Activated CD8-positive, alpha-beta memory T cell treated with anti-CD3 and anti-CD28 coated beads, Interleukin-2, amount 10 ng/mL, durations not matched to agents 7 days and 5 days (primary cell): ENCODE measurements around the gene APC2. TPM values are rescaled to one million over a fixed set of nuclear protein-coding genes. Genes with fewer than 3 reads are reported as not detected.

Experiments used
- ATAC-seq: fragments of 150-1000 bp; cut with Tn5 transposase; one replicate; pipeline ENCODE4 v1.10.0; 2021; ENCODE audit warnings: moderate library complexity
- CTCF ChIA-PET: fragments of 350-600 bp; sonication (Branson Sonifier 250); formaldehyde crosslinking; loops from one replicate; lab custom pipeline; 2021; ENCODE audit warnings: antibody characterized with exemption; lab: Charles Lee
- DNase-seq: peaks from one replicate; pipeline ENCODE4 v3.0.0-alpha.2; 2020
- H3K27ac Mint-ChIP-seq: one replicate; pipeline ENCODE4 v1.8.0; 2021; ENCODE audit warnings: mild to moderate bottlenecking, mixed read lengths
- H3K27me3 Mint-ChIP-seq: one replicate; pipeline ENCODE4 v1.8.0; 2021; ENCODE audit warnings: mixed read lengths
- H3K36me3 Mint-ChIP-seq: one replicate; pipeline ENCODE4 v1.8.0; 2021; ENCODE audit warnings: mild to moderate bottlenecking, mixed read lengths
- H3K4me1 Mint-ChIP-seq: one replicate; pipeline ENCODE4 v1.8.0; 2021; ENCODE audit warnings: mixed read lengths
- H3K4me3 Mint-ChIP-seq: one replicate; pipeline ENCODE4 v1.8.0; 2021; ENCODE audit warnings: mild to moderate bottlenecking, moderate library complexity, mixed read lengths
- H3K9me3 Mint-ChIP-seq: one replicate; pipeline ENCODE4 v1.8.0; 2022; ENCODE audit warnings: low read depth, mixed read lengths
- total RNA-seq, 2 experiments: library from RNA; stranded (reverse); gene quantifications; one replicate each; pipeline ENCODE4 v1.2.3, GENCODE V29; 2021

The APC2 gene
- total RNA-seq, 2 experiments from 2014 or later, result 0.03 to 0.12 TPM

GRCh38 chr19:1420590-1420989, 29.3 kb upstream of the APC2 start:
- Mint-ChIP-seq H3K36me3 (peaks cover 42% of the 10 kb centered on the region), H3K9me3 (no peaks in the 10 kb centered on the region), H3K4me1 (peaks cover 11% of the 10 kb centered on the region), H3K27ac (no peak overlapping the region), H3K27me3 (no peaks in the 10 kb centered on the region), H3K4me3 (no peak overlapping the region)
- ATAC-seq, result no peak
- CTCF ChIA-PET, result interaction anchor here (1.0 kb wide), 1 partner anchor 9 kb away, joined by 3 read pairs; no protein-coding TSS in a partner anchor
- DNase-seq, result no peak

- Mint-ChIP-seq H3K9me3 (no peaks in the 10 kb centered on the region), H3K36me3 (peaks cover 45% of the 10 kb centered on the region)
- CTCF ChIA-PET, result interaction anchor here (1.0 kb wide), 1 partner anchor 9 kb away, joined by 3 read pairs; no protein-coding TSS in a partner anchor
Measured at GRCh38 chr19:1421218-1421957, 28.5 kb upstream of the APC2 start.

GRCh38 chr19:1421958-1422305, 28.0 kb upstream of the APC2 start:
- DNase-seq (no peak), ATAC-seq (no peak)
- Mint-ChIP-seq H3K4me1 (peaks cover 5% of the 10 kb centered on the region), H3K27me3 (no peaks in the 10 kb centered on the region), H3K27ac (no peak overlapping the region), H3K9me3 (no peaks in the 10 kb centered on the region), H3K4me3 (no peak overlapping the region), H3K36me3 (peaks cover 45% of the 10 kb centered on the region)
- CTCF ChIA-PET, result no interaction called here

More at GRCh38 chr19:1421218-1421957, 28.5 kb upstream of the APC2 start:
- ATAC-seq (no peak), DNase-seq (no peak)
- H3K27ac Mint-ChIP-seq, result no peak overlapping the region
- no peak overlapping the region for H3K4me3 Mint-ChIP-seq
- H3K27me3 Mint-ChIP-seq, result no peaks in the 10 kb centered on the region
- H3K4me1 Mint-ChIP-seq, result peaks cover 5% of the 10 kb centered on the region

- Mint-ChIP-seq H3K4me1 (peaks cover 2% of the 10 kb centered on the region), H3K27ac (no peak overlapping the region), H3K9me3 (no peaks in the 10 kb centered on the region), H3K27me3 (no peaks in the 10 kb centered on the region), H3K4me3 (no peak overlapping the region), H3K36me3 (peaks cover 42% of the 10 kb centered on the region)
- DNase-seq (no peak), ATAC-seq (no peak)
- CTCF ChIA-PET, result no interaction called here
Measured at GRCh38 chr19:1422360-1422759, 27.6 kb upstream of the APC2 start.

DNA sequence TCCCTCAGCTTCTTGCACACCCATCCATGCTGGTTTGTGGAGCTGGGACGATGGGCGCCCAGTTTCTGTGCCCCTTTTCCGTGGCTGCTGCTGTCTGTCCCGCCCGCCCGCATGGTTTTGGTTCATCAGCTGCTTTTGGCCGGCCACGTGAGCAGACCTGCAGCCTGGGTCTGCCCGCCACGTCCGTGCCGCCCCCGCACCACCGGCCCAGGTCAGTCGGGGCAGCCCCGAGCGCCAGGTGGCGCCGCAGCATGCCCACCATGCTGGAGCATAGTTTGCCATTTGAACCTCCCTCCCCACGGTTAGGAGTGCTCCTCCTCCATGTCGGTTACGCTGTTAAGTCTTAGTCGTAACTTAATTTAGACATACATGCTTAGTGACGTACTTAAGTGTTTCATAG, 27.0 kb upstream of the APC2 start:
- peaks cover 39% of the 10 kb centered on the region for H3K36me3 Mint-ChIP-seq
- H3K27me3 Mint-ChIP-seq, result no peaks in the 10 kb centered on the region
- no peak for DNase-seq
- H3K9me3 Mint-ChIP-seq, result no peaks in the 10 kb centered on the region
- H3K4me1 Mint-ChIP-seq, result no peaks in the 10 kb centered on the region
- no peak for ATAC-seq
- CTCF ChIA-PET, result no interaction called here
- H3K27ac Mint-ChIP-seq, result no peak overlapping the region
- no peak overlapping the region for H3K4me3 Mint-ChIP-seq

DNA sequence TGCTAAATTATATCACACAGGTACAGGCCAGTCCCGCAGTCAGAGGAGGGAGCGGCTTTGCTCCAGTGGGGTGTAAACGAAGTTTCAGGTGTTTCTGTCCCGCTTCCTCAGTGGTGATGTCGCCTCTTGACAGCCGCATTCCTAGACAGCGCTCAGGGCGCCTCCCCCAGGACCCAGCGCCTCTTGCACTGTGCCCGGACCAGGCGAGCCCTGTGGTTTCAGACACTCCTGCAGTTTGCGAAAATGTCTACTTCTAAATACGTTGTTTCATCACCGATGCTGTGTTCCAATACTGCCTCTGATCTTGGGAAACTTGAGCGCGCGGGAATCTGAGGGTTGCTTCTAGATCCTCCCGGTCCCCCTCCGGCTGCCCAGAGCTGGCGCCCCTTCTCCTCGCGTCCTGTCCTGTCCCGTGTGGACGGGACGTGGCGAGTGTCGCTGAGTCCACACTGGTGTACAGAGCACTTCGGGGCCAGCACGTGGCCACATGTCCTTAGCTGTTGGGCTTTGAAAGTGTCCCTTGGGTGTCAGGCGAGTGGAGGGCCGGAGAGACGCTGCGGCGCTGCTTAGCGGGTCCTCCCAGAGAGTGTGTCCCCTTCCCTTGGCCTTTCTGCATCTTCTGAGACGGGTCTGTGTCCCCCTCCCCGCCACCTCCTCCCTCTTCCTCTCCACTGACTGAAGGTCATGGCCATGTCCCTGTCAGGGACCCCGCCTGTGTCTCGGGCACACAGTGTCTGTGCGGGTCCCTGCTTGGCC, 26.3 kb upstream of the APC2 start:
- CTCF ChIA-PET, result no interaction called here
- Mint-ChIP-seq H3K4me1 (no peaks in the 10 kb centered on the region), H3K9me3 (no peaks in the 10 kb centered on the region), H3K4me3 (no peak overlapping the region), H3K36me3 (peaks cover 37% of the 10 kb centered on the region), H3K27ac (no peak overlapping the region), H3K27me3 (no peaks in the 10 kb centered on the region)
- DNase-seq (no peak), ATAC-seq (no peak)

- no peaks in the 10 kb centered on the region for H3K4me1 Mint-ChIP-seq
- DNase-seq, result no peak
- peaks cover 33% of the 10 kb centered on the region for H3K36me3 Mint-ChIP-seq
Measured at GRCh38 chr19:1424192-1424955, 25.5 kb upstream of the APC2 start.

DNA sequence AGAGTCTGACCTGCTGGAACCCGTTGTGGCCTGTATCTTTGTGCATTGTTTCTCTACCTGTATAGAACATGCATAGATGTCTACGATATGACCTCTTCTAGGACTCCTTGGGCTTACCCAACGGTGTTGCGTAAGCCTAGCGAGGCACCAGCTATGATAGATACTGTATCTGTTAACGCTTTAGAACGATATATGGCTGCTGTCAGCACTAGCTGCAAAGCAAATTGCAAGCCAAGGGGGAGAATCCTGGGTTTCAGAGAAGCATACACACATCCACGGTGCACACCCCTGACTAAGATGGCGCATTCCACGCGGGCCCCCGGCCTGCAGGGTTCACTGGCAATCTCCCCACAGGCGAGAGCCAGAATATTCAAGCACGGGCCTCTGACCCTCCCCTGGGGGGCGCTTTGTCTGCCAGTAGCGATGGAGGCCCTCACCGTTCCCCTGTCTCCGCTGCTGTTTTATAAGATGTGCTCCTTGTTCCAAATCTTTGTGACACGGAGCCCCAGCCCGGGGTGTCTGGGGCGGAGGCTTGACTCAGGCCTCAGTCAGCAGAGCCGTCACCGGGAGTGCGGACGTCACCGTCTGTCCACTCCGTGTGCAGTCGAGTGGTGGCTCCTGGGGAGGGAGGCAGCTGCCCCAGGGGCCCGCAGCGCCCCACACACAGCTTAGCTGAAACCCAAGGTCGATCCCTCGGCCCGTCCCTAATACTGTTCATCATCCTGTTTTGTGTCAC, 24.7 kb upstream of the APC2 start:
- peaks cover 29% of the 10 kb centered on the region for H3K36me3 Mint-ChIP-seq
- no peaks in the 10 kb centered on the region for H3K9me3 Mint-ChIP-seq
- ATAC-seq, result no peak
- no peak for DNase-seq
- H3K27me3 Mint-ChIP-seq, result no peaks in the 10 kb centered on the region
- H3K27ac Mint-ChIP-seq, result no peak overlapping the region
- no peaks in the 10 kb centered on the region for H3K4me1 Mint-ChIP-seq
- CTCF ChIA-PET, result interaction anchor here (1.2 kb wide), 1 partner anchor 12 kb away, joined by 3 read pairs; no protein-coding TSS in a partner anchor
- no peak overlapping the region for H3K4me3 Mint-ChIP-seq

More at GRCh38 chr19:1424192-1424955, 25.5 kb upstream of the APC2 start:
- no peaks in the 10 kb centered on the region for H3K27me3 Mint-ChIP-seq
- no peak overlapping the region for H3K27ac Mint-ChIP-seq
- no peaks in the 10 kb centered on the region for H3K9me3 Mint-ChIP-seq
- CTCF ChIA-PET, result interaction anchor here (1.2 kb wide), 1 partner anchor 11 kb away, joined by 3 read pairs; no protein-coding TSS in a partner anchor
- H3K4me3 Mint-ChIP-seq, result no peak overlapping the region
- no peak for ATAC-seq

DNA sequence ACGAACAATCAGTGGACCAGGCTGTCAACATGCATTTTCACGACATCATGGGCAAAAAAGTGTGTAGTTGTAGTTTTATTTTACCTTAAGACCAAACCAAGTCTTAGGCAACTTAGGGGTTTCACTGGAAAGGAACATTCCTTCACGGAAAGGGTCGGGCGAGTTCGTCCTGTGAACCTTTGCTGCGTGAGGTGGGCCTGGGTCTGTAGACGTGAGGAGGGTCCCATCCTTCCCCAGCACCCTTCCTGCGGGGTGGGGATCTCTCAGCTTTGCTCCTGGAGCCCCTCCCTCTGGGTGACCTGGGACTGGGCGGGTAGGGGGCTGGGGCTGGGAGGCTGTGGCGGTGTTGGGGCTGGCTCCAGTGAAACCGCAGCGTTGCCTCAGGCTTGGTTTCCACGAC, 24.0 kb upstream of the APC2 start:
- Mint-ChIP-seq H3K27ac (no peak overlapping the region), H3K4me1 (no peaks in the 10 kb centered on the region), H3K4me3 (no peak overlapping the region), H3K36me3 (peaks cover 27% of the 10 kb centered on the region), H3K27me3 (no peaks in the 10 kb centered on the region), H3K9me3 (no peaks in the 10 kb centered on the region)
- CTCF ChIA-PET, result no interaction called here
- DNase-seq, result no peak
- ATAC-seq, result no peak

DNA sequence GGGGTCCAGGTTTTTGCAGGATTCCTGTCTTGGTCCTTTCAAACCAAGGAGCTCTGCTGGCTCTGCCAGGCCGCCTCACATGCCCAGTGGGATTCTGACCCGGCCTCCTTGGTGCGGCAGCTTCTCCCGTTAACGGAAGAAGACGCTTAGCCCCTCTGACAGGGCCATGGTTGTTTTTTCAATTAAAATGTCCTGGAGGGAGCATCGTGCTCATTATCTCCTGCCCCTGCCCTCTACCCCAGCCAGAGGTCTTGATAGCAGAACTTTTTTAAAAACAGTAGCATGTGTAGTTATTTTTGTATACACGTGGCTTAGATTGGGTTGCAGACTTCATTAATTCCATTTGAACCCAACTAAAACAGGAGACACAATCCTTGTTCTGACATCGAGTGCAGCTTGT, 23.2 kb upstream of the APC2 start:
- CTCF ChIA-PET, result no interaction called here
- Mint-ChIP-seq H3K27ac (no peak overlapping the region), H3K27me3 (no peaks in the 10 kb centered on the region), H3K36me3 (peaks cover 27% of the 10 kb centered on the region), H3K9me3 (no peaks in the 10 kb centered on the region), H3K4me1 (no peaks in the 10 kb centered on the region), H3K4me3 (no peak overlapping the region)
- DNase-seq (no peak), ATAC-seq (no peak)

DNA sequence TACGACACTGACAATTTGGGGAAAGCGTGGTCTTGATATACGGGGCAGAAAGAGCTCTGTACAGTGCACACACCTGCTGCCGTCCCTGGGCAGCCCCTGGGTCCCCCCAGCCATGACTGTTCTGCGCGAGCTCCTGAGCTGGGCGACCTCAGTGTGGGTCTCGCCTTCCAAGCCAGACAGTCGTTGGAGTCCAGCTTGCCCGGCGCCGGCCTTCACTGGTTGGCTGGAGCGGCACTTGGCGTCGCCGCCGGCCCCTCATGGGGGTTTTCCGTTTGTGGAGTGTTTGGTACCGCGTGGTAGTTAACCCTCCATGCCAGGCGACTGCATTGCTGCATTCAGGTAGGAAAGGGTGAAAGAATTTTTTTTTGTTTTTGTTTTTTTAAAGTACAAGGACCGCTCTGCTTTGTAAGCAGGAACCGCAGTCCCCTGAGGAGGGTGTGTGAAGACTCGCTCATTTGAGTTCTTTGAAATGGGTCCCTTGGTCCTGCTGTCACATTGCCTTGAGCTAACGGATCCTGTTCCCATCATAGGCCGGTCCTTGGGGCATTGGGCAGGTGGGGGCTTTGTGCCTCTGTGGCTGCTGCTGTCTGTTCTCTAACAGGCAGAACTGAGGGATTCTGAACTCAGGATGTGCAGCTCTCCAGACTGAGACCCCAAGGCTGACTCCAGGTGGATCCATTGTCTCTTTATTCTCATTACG, 22.6 kb upstream of the APC2 start:
- no peaks in the 10 kb centered on the region for H3K4me1 Mint-ChIP-seq
- peaks cover 27% of the 10 kb centered on the region for H3K36me3 Mint-ChIP-seq

DNA sequence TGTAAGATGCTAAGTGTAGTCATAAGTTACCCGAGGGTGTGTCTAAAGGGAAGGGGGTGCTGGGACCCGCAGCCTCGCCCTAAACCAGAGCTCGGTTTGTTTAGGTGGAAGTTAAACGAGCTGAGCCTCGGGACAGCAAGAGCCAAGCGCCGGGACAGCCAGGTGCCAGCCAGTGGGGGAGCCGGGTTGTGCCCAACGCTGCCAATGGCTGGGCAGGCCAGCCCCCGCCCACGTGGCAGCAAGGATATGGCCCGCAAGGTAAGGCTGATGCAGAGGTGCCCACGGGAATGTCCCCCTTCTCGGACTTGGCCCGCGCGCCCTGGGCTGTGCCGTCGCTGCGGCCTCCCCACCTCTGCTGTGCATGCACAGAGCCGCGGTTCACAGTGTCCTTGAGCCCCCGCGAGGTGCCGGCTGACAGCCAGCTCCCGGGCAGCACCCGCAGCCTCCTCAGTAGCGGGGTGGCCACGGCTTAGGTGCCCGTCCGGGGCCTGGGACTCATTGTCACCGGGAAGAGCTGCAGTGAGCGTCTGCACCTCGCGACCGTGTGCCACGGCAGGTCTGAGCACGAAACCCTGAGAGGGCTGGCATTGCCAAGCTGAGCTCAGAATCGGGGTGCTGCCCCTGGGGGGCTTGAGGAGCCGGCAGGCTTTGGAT, 21.1 kb upstream of the APC2 start:
- Mint-ChIP-seq H3K27ac (no peak overlapping the region), H3K27me3 (no peaks in the 10 kb centered on the region), H3K4me1 (no peaks in the 10 kb centered on the region), H3K4me3 (no peak overlapping the region), H3K9me3 (no peaks in the 10 kb centered on the region), H3K36me3 (peaks cover 17% of the 10 kb centered on the region)
- DNase-seq, result no peak
- CTCF ChIA-PET, result interaction anchor here (0.8 kb wide), 1 partner anchor 397 kb away, joined by 3 read pairs; no protein-coding TSS in a partner anchor
- no peak for ATAC-seq

More for the DNA sequence above, 22.6 kb upstream of the APC2 start:
- Mint-ChIP-seq H3K9me3 (no peaks in the 10 kb centered on the region), H3K27ac (no peak overlapping the region), H3K27me3 (no peaks in the 10 kb centered on the region), H3K4me3 (no peak overlapping the region)
- ATAC-seq (no peak), DNase-seq (no peak)
- CTCF ChIA-PET, result no interaction called here
